Measurements from ENCODE around the gene RUNX1.

GRCh38 chr21:34923626-34924025 lies 125.5 kb downstream of the RUNX1 start:
- TF ChIP-seq ZNF384 (IDR thresholded peaks at IDR 0.05) = no peak
- TF ChIP-seq TARDBP (IDR thresholded peaks at IDR 0.05) = no peak
- no peak for TF ChIP-seq SUZ12 (IDR thresholded peaks at IDR 0.05)
- TF ChIP-seq CTBP1 (IDR thresholded peaks at IDR 0.05; ENCODE audit: borderline replicate concordance) = no peak
- TF ChIP-seq FOXM1 (IDR thresholded peaks at IDR 0.05; ENCODE audit: borderline replicate concordance) = no peak
- TF ChIP-seq ELF4 (IDR thresholded peaks at IDR 0.05) = no peak

All from HEK293T (cell line).